ENCODE results near the gene DNAJB2. TPM values are rescaled to one million over a fixed set of nuclear protein-coding genes. Genes with fewer than 3 reads are reported as not detected.
"Not testable (repeated sequence)": the region's sequence is repeated elsewhere in the genome, so short reads cannot be mapped to it uniquely, and the experiment has no call there.

Gene DNAJB2
- total RNA-seq, 2 experiments from 2014 or later, result 65.9 to 67.5 TPM

GRCh38 chr2:219250049-219250781, 29.0 kb upstream of the DNAJB2 start:
- H3K9me3 Mint-ChIP-seq, result no peaks in the 10 kb centered on the region
- H3K4me1 Mint-ChIP-seq, result peaks cover 69% of the 10 kb centered on the region
- peak overlapping the region; percentile 90 for H3K27ac Mint-ChIP-seq
- peak overlapping the region; percentile 99 for H3K4me3 Mint-ChIP-seq
- no peaks in the 10 kb centered on the region for H3K27me3 Mint-ChIP-seq
- peaks cover 53% of the 10 kb centered on the region for H3K36me3 Mint-ChIP-seq
- POLR2A ChIA-PET, result interaction anchor here (0.6 to 8.4 kb wide), 14 partner anchors 10 to 1020 kb away, joined by 3 to 56 read pairs (median 6); partner anchors contain the start of genes ABCB6, ANKZF1, ATG9A and CNPPD1
- DNase-seq, result no peak
- no peak for ATAC-seq (ENCODE audit: low read depth)

- peak overlapping the region; percentile 99 for H3K4me3 Mint-ChIP-seq
- H3K36me3 Mint-ChIP-seq, result peaks cover 49% of the 10 kb centered on the region
- ATAC-seq (ENCODE audit: low read depth) (no peak), DNase-seq (no peak)
- no peaks in the 10 kb centered on the region for H3K9me3 Mint-ChIP-seq
- H3K27me3 Mint-ChIP-seq, result no peaks in the 10 kb centered on the region
- H3K27ac Mint-ChIP-seq, result peak overlapping the region; percentile 90
- POLR2A ChIA-PET, result interaction anchor here (0.6 to 8.4 kb wide), 8 partner anchors 10 to 76 kb away, joined by 3 to 83 read pairs (median 30); partner anchors contain the start of genes ANKZF1, ATG9A, CNPPD1 and DNAJB2
- peaks cover 62% of the 10 kb centered on the region for H3K4me1 Mint-ChIP-seq
Observed at GRCh38 chr2:219251656-219252055, 27.5 kb upstream of the DNAJB2 start.

GRCh38 chr2:219252084-219252483, 27.1 kb upstream of the DNAJB2 start:
- peaks cover 49% of the 10 kb centered on the region for H3K36me3 Mint-ChIP-seq
- POLR2A ChIA-PET, result interaction anchor here (0.6 to 8.4 kb wide), 13 partner anchors 10 to 1026 kb away, joined by 3 to 83 read pairs (median 11); partner anchors contain the start of genes ABCB6, ANKZF1, ATG9A and CNPPD1
- H3K9me3 Mint-ChIP-seq, result no peaks in the 10 kb centered on the region
- peaks cover 58% of the 10 kb centered on the region for H3K4me1 Mint-ChIP-seq
- H3K27ac Mint-ChIP-seq, result peak overlapping the region; percentile 90
- peak overlapping the region; percentile 99 for H3K4me3 Mint-ChIP-seq
- H3K27me3 Mint-ChIP-seq, result no peaks in the 10 kb centered on the region
- DNase-seq (no peak), ATAC-seq (ENCODE audit: low read depth) (no peak)

GRCh38 chr2:219252570-219252899, 26.6 kb upstream of the DNAJB2 start:
- Mint-ChIP-seq H3K36me3 (peaks cover 47% of the 10 kb centered on the region), H3K27ac (peak overlapping the region; percentile 90), H3K4me3 (peak overlapping the region; percentile 99), H3K4me1 (peaks cover 54% of the 10 kb centered on the region), H3K27me3 (no peaks in the 10 kb centered on the region), H3K9me3 (no peaks in the 10 kb centered on the region)
- DNase-seq (no peak), ATAC-seq (ENCODE audit: low read depth) (peak; percentile 1)
- POLR2A ChIA-PET, result interaction anchor here (0.6 to 8.4 kb wide), 18 partner anchors 8 to 1026 kb away, joined by 3 to 83 read pairs (median 9); partner anchors contain the start of genes ABCB6, ANKZF1, ATG9A and CNPPD1

- POLR2A ChIA-PET, result interaction anchor here (0.6 to 8.4 kb wide), 23 partner anchors 8 to 1027 kb away, joined by 3 to 83 read pairs (median 5); partner anchors contain the start of genes ABCB6, ANKZF1, ATG9A and CNPPD1
- peaks cover 44% of the 10 kb centered on the region for H3K36me3 Mint-ChIP-seq
- ATAC-seq (ENCODE audit: low read depth) (peak; percentile 31), DNase-seq (peak; percentile 78)
- H3K9me3 Mint-ChIP-seq, result no peaks in the 10 kb centered on the region
- peak within 1 kb of the TSS; percentile 90 for H3K27ac Mint-ChIP-seq
- no peaks in the 10 kb centered on the region for H3K27me3 Mint-ChIP-seq
- peak within 1 kb of the TSS; percentile 99 for H3K4me3 Mint-ChIP-seq
- H3K4me1 Mint-ChIP-seq, result peaks cover 48% of the 10 kb centered on the region
Observed at GRCh38 chr2:219252900-219253752, 26.0 kb upstream of the DNAJB2 start, which contains the start of gene TUBA4B. Gene TUBA4B, plus strand, starts transcription at chr2:219253243. Its CDS starts 165 bp downstream, at chr2:219253408.

GRCh38 chr2:219253753-219254589, 25.2 kb upstream of the DNAJB2 start, which contains the start of gene TUBA4A:
Gene TUBA4A, minus strand, starts transcription at chr2:219253918. Its CDS starts 60 bp downstream, at chr2:219253858.
- Mint-ChIP-seq H3K27ac (peak within 1 kb of the TSS; percentile 90), H3K9me3 (no peaks in the 10 kb centered on the region), H3K36me3 (peaks cover 36% of the 10 kb centered on the region), H3K27me3 (no peaks in the 10 kb centered on the region), H3K4me1 (peaks cover 40% of the 10 kb centered on the region), H3K4me3 (peak within 1 kb of the TSS; percentile 99)
- peak; percentile 69 for ATAC-seq (ENCODE audit: low read depth)
- peak; percentile 94 for DNase-seq
- POLR2A ChIA-PET, result interaction anchor here (0.6 to 8.4 kb wide), 19 partner anchors 8 to 94 kb away, joined by 3 to 83 read pairs (median 8); partner anchors contain the start of genes ABCB6, ANKZF1, ATG9A and CNPPD1

- peaks cover 29% of the 10 kb centered on the region for H3K36me3 Mint-ChIP-seq
Observed at GRCh38 chr2:219254590-219255201, 24.5 kb upstream of the DNAJB2 start.

GRCh38 chr2:219258942-219259341, 20.2 kb upstream of the DNAJB2 start:
- H3K27ac Mint-ChIP-seq; DNase-seq; H3K4me3 Mint-ChIP-seq; ATAC-seq (ENCODE audit: low read depth); H3K9me3 Mint-ChIP-seq; H3K36me3 Mint-ChIP-seq: not testable (repeated sequence)
- Mint-ChIP-seq H3K27me3 (peaks cover 11% of the 10 kb centered on the region), H3K4me1 (peaks cover 12% of the 10 kb centered on the region)
- POLR2A ChIA-PET, result interaction anchor here (0.7 kb wide), 1 partner anchor 21 kb away, joined by 3 read pairs; no protein-coding TSS in a partner anchor

More at GRCh38 chr2:219254590-219255201, 24.5 kb upstream of the DNAJB2 start:
- peak; percentile 48 for DNase-seq
- Mint-ChIP-seq H3K9me3 (no peaks in the 10 kb centered on the region), H3K27me3 (peaks cover 2% of the 10 kb centered on the region), H3K4me1 (peaks cover 34% of the 10 kb centered on the region), H3K4me3 (peak overlapping the region; percentile 99), H3K27ac (peak overlapping the region; percentile 90)
- POLR2A ChIA-PET, result interaction anchor here (0.9 to 8.4 kb wide), 15 partner anchors 9 to 79 kb away, joined by 3 to 83 read pairs (median 11); partner anchors contain the start of genes ABCB6, ANKZF1, ATG9A and CNPPD1
- ATAC-seq (ENCODE audit: low read depth), result peak; percentile 22

GRCh38 chr2:219261024-219261855, 17.9 kb upstream of the DNAJB2 start:
- no peak overlapping the region for H3K27ac Mint-ChIP-seq
- DNase-seq, result no peak
- H3K4me1 Mint-ChIP-seq, result peaks cover 6% of the 10 kb centered on the region
- no peaks in the 10 kb centered on the region for H3K36me3 Mint-ChIP-seq
- no peak for ATAC-seq (ENCODE audit: low read depth)
- H3K4me3 Mint-ChIP-seq, result no peak overlapping the region
- no peaks in the 10 kb centered on the region for H3K9me3 Mint-ChIP-seq
- peaks cover 11% of the 10 kb centered on the region for H3K27me3 Mint-ChIP-seq
- POLR2A ChIA-PET, result interaction anchor here (0.8 to 1.9 kb wide), 4 partner anchors 8 to 61 kb away, joined by 3 to 11 read pairs (median 4); partner anchors contain the start of genes GLB1L, STK16, TUBA4A and TUBA4B

GRCh38 chr2:219266232-219266631, 12.9 kb upstream of the DNAJB2 start:
- Mint-ChIP-seq H3K9me3 (no peaks in the 10 kb centered on the region), H3K27ac (peak overlapping the region; percentile 44), H3K4me1 (peaks cover 2% of the 10 kb centered on the region), H3K36me3 (no peaks in the 10 kb centered on the region), H3K4me3 (no peak overlapping the region), H3K27me3 (no peaks in the 10 kb centered on the region)
- DNase-seq (no peak), ATAC-seq (ENCODE audit: low read depth) (no peak)
- POLR2A ChIA-PET, result interaction anchor here (1.7 kb wide), 1 partner anchor 17 kb away, joined by 4 read pairs; no protein-coding TSS in a partner anchor

GRCh38 chr2:219266886-219267285, 12.3 kb upstream of the DNAJB2 start:
- H3K36me3 Mint-ChIP-seq, result no peaks in the 10 kb centered on the region
- H3K4me3 Mint-ChIP-seq, result no peak overlapping the region
- H3K27ac Mint-ChIP-seq, result no peak overlapping the region
- peaks cover 1% of the 10 kb centered on the region for H3K4me1 Mint-ChIP-seq
- DNase-seq, result no peak
- no peaks in the 10 kb centered on the region for H3K9me3 Mint-ChIP-seq
- ATAC-seq (ENCODE audit: low read depth), result no peak
- H3K27me3 Mint-ChIP-seq, result peaks cover 2% of the 10 kb centered on the region
- POLR2A ChIA-PET, result interaction anchor here (1.7 kb wide), 1 partner anchor 18 kb away, joined by 4 read pairs; no protein-coding TSS in a partner anchor
